Skeletal muscle tissue (tissue), 4 donors: ENCODE measurements around the gene PIGL. TPM values are rescaled to one million over a fixed set of nuclear protein-coding genes. Genes with fewer than 3 reads are reported as not detected.
A peak's percentile ranks its signal among the peaks of the same experiment; 100 is the strongest.

Source experiments
- H3K27ac ChIP-seq: one replicate; pipeline ENCODE4 v1.7.0; 2013; ENCODE audit warnings: mild to moderate bottlenecking, low read depth, low read length, inconsistent platforms
- H3K27me3 ChIP-seq, 3 donors: one replicate each; pipeline ENCODE4 v1.7.0; 2013; ENCODE audit warnings: low read length in 3 of 3; ENCODE audit not compliant: control insufficient read depth in 3 of 3, insufficient read depth in 3 of 3
- H3K36me3 ChIP-seq, 3 donors: one replicate each; pipeline ENCODE4 v1.7.0; 2013; ENCODE audit warnings: low read length in 3 of 3; ENCODE audit not compliant: control insufficient read depth in 3 of 3, insufficient read depth in 3 of 3
- H3K4me1 ChIP-seq, 3 donors: one replicate each; pipeline ENCODE4 v1.7.0; 2013; ENCODE audit warnings: low read length in 3 of 3, mild to moderate bottlenecking in 3 of 3; ENCODE audit not compliant: control insufficient read depth in 3 of 3, insufficient read depth in 3 of 3
- H3K4me3 ChIP-seq, 3 donors: one replicate each; pipeline ENCODE4 v1.7.0; 2013; ENCODE audit warnings: low read length in 3 of 3
- H3K9ac ChIP-seq, 3 donors: one replicate each; pipeline ENCODE4 v1.7.0; 2013; ENCODE audit warnings: low read length in 3 of 3, mild to moderate bottlenecking in 3 of 3, moderate library complexity in 2 of 3, low read depth in 1 of 3
- H3K9me3 ChIP-seq, 3 donors: one replicate each; pipeline ENCODE4 v1.7.0; 2013; ENCODE audit warnings: low read length in 3 of 3; ENCODE audit not compliant: control insufficient read depth in 3 of 3
- total RNA-seq: library from RNA; depleted of rRNA; stranded (reverse); fragments of >200 nt; gene quantifications from one replicate; pipeline ENCODE4 v1.2.3, GENCODE V29; 2014
- donor health status: Osteomylitis.

The PIGL gene
- total RNA-seq, 1 donor from 2014 or later = 12.5 TPM

DNA sequence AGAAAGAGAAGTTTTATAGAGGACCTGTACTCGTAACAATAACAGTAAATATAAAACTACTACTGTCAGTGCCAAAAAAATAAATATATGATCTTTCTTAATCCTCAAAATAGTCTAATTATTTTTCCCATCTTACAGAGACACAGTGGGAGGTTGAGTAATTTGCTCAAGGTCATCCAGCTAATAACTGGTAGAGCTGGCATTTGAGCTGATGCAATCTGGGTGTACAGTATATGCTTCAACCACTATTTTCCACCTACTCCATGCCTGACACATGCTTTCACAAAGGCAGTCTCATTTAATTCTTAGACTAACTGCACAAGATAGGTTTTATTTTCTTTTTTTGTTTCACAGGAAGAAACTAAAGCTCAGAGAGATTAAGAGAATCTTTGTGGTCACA lies 33.6 kb downstream of the PIGL start:
- H3K9ac ChIP-seq = no peak overlapping the region
- H3K36me3 ChIP-seq = peaks cover 0 to 2% (median 0%) of the 10 kb centered on the region in 3 donors
- peaks cover 5 to 7% (median 6%) of the 10 kb centered on the region in 3 donors for H3K4me1 ChIP-seq
- H3K9me3 ChIP-seq = no peaks in the 10 kb centered on the region
- no peak overlapping the region for H3K4me3 ChIP-seq
- no peak overlapping the region for H3K27ac ChIP-seq
- no peaks in the 10 kb centered on the region for H3K27me3 ChIP-seq

DNA sequence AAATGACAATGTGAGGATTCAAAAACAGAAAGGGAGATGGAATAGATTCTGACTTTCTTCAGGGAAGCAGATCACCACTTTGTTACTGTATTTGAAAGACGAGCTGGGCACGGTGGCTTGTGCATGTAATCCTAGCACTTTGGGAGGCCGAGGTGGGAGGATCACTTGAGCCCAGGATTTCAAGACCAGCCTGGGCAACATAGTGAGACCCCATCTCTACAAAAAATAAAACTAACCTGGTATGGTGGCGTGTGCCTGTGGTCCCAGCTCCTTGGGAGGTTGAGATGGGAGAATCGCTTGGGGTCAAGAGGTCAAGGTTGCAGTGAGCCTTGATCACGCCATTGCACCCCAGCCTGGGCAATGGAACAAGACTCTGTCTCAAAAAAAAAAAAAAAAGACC lies 34.0 kb downstream of the PIGL start:
- H3K9me3 ChIP-seq = no peaks in the 10 kb centered on the region
- H3K27ac ChIP-seq = no peak overlapping the region
- H3K27me3 ChIP-seq = no peaks in the 10 kb centered on the region
- peaks cover 9 to 12% (median 10%) of the 10 kb centered on the region in 3 donors for H3K4me1 ChIP-seq
- H3K4me3 ChIP-seq = no peak overlapping the region
- H3K36me3 ChIP-seq = peaks cover 0 to 2% (median 0%) of the 10 kb centered on the region in 3 donors
- no peak overlapping the region for H3K9ac ChIP-seq

DNA sequence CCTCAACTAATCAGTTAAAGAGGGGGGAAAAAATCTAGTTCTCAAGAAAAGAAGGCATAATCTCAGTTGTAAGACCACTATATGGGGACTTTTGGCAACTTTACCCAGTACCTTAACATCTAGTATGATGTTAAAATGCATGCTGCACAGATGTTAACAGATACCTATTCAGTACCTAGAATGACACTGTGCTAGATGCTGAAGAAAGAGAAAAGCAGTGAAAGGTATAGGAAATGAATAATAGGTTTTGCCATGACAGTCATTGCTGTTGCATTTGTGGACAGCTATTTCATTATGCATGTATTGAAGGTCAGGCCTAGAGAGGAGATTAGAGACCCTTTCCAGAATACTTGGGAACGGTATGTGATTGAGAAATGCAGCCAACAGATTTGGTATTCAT lies 34.5 kb downstream of the PIGL start:
- Histone ChIP-seq H3K4me3 (no peak overlapping the region), H3K9ac (no peak overlapping the region), H3K9me3 (no peaks in the 10 kb centered on the region), H3K4me1 (peaks cover 14 to 17% (median 14%) of the 10 kb centered on the region in 3 donors), H3K27me3 (no peaks in the 10 kb centered on the region), H3K27ac (no peak overlapping the region), H3K36me3 (peaks cover 0 to 2% (median 0%) of the 10 kb centered on the region in 3 donors)

DNA sequence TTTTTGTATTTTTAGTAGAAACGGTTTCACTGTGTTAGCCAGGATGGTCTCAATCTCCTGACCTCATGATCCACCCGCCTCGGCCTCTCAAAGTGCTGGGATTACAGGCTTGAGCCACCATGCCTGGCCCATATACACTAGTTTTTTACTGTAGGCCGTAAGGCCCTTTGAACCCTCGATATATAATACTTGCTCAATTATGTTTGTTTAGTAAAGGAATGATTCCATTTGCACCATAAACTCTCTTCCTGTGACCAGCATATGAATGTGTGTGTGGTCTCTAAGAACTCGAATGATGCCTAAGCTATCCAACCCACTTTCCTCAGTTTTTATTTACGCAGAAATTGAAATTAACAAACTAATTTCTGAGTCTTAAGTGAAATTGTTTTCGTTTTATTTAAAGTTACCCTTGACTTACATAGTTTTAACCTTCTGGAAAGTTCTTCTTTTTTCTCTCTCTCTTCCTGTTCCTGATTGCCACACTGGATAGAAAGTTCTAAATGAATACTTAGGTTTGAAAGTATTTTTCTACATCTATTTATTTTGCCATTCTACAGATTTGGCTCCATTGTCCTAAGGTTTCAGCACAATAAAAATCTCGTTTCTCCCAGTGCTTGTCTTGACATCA lies 37.9 kb downstream of the PIGL start:
- H3K27me3 ChIP-seq = no peaks in the 10 kb centered on the region
- peaks cover 23% of the 10 kb centered on the region in 3 donors for H3K4me1 ChIP-seq
- H3K27ac ChIP-seq = peak overlapping the region; percentile 51
- H3K36me3 ChIP-seq = no peaks in the 10 kb centered on the region
- H3K9ac ChIP-seq = peak overlapping the region in 2 of 3 donors; percentile 46 to 80
- no peak overlapping the region for H3K4me3 ChIP-seq
- H3K9me3 ChIP-seq = no peaks in the 10 kb centered on the region

DNA sequence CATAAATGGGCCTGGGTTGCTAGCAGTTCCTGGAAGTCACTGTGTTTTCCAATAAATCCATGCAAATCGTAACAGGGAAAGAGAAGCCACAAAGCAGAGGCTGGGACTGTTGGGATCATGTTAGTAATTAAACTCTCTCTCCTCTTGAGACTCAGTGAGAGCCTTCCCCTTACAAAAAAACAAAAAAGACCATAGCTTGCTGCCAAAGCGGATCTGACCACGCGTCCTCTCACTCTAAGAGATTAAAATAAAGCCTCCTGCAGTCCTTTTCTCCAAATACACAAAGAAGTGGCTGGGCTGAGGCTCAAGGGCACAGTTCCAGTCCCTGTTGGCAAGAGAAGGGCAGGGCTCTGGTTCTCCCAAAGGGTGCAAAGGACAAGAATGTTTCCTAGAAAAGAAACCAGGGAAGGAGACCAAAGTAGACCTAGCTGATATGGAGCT lies 38.5 kb downstream of the PIGL start:
- peak overlapping the region; percentile 22 to 61 (median 57) for H3K4me3 ChIP-seq
- no peaks in the 10 kb centered on the region for H3K27me3 ChIP-seq
- H3K4me1 ChIP-seq = peaks cover 28 to 29% (median 29%) of the 10 kb centered on the region in 3 donors
- H3K36me3 ChIP-seq = no peaks in the 10 kb centered on the region
- H3K9me3 ChIP-seq = no peaks in the 10 kb centered on the region
- H3K9ac ChIP-seq = peak overlapping the region; percentile 32 to 80 (median 46)
- H3K27ac ChIP-seq = peak overlapping the region; percentile 51

DNA sequence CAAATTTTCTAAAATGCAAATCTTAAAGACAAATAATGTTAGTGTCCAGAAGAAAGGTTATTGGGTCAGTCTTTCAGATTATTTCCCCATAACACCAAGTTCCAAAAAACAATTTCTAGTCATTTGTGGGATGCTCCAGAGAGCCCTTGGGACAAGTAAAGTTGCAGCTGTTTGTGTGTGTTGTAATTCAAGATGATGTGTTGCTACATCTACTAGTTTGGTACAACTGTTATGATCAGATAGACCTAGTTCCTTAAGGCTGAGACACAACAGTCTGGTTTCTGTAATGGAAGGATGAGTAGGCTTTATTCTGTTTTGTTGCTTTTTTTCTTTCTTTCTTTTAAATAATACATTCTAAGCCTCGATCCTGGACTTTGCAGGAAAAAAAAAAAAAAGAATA lies 41.9 kb downstream of the PIGL start:
- no peak overlapping the region for H3K9ac ChIP-seq
- H3K36me3 ChIP-seq = no peaks in the 10 kb centered on the region
- H3K27me3 ChIP-seq = no peaks in the 10 kb centered on the region
- no peak overlapping the region for H3K27ac ChIP-seq
- no peaks in the 10 kb centered on the region for H3K9me3 ChIP-seq
- H3K4me3 ChIP-seq = no peak overlapping the region
- peaks cover 31 to 34% (median 33%) of the 10 kb centered on the region in 3 donors for H3K4me1 ChIP-seq

DNA sequence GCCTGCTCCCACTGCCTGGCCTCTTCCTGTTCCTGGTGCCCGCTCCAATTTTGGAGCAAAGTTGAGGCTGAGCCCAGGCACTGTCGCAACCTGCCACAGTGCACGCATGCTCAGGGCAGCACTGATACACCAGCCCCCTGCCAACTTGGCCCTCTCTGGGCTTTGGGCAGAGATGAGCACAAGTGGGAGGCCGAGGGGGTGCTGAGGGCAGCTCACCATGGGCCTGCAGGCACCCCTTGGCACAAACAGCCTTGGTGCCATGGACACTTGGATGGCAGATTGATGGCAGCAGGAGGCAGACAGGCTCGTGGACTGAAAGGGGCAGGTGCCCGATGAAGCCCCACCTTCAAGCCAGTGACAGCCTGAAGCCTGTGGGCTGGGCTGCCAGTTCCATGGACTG lies 42.9 kb downstream of the PIGL start:
- peak overlapping the region in 2 of 3 donors; percentile 51 to 58 for H3K4me3 ChIP-seq

DNA sequence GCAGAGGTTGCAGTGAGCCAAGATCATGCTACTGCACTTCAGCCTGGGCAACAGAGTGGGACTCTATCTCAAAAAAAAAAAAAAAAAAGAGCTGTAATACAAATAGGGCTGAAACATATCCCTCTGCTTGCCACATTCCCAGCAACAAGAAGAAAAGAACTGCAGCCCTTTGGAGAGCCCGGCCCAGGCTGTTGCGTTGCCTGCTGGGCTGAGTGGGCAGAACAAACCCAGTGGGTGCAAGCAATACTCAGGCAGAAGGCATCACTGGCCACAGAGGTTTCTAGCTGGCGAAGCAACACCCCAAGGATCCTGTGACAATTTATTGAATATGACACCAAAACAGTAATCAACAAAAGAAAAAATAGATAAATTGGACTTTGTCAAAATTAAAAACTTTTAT lies 44.0 kb downstream of the PIGL start:
- no peaks in the 10 kb centered on the region for H3K9me3 ChIP-seq
- no peak overlapping the region for H3K4me3 ChIP-seq
- no peaks in the 10 kb centered on the region for H3K36me3 ChIP-seq
- H3K4me1 ChIP-seq = peaks cover 21 to 26% (median 21%) of the 10 kb centered on the region in 3 donors
- no peak overlapping the region for H3K27ac ChIP-seq
- no peaks in the 10 kb centered on the region for H3K27me3 ChIP-seq
- H3K9ac ChIP-seq = no peak overlapping the region

More for the DNA sequence above, 42.9 kb downstream of the PIGL start:
- Histone ChIP-seq H3K36me3 (no peaks in the 10 kb centered on the region), H3K9ac (peak overlapping the region in 1 of 3 donors; percentile 68), H3K4me1 (peaks cover 31 to 34% (median 32%) of the 10 kb centered on the region in 3 donors), H3K27me3 (no peaks in the 10 kb centered on the region), H3K9me3 (no peaks in the 10 kb centered on the region), H3K27ac (peak overlapping the region; percentile 56)

DNA sequence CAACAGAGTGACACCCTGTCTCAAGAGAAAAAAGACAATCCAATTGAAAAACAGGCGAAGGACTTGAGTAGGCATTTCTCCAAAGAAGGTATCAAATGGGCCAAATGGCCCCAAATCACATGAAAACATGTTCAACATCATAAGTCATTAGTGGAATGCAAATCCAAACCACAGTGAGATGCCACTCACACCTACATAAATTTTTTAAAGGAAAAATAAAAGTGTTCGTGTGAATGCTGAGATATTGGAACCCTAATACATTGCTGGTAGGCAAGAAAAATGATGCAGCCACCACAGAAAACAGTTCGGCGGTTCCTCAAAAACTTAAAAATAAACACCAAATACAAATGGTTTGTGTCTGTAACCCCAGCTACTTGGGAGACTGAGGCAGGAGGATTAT lies 45.2 kb downstream of the PIGL start:
- H3K36me3 ChIP-seq = no peaks in the 10 kb centered on the region
- no peaks in the 10 kb centered on the region for H3K9me3 ChIP-seq
- no peak overlapping the region for H3K9ac ChIP-seq
- peaks cover 12 to 16% (median 14%) of the 10 kb centered on the region in 3 donors for H3K4me1 ChIP-seq
- H3K4me3 ChIP-seq = no peak overlapping the region
- H3K27ac ChIP-seq = no peak overlapping the region
- H3K27me3 ChIP-seq = no peaks in the 10 kb centered on the region

DNA sequence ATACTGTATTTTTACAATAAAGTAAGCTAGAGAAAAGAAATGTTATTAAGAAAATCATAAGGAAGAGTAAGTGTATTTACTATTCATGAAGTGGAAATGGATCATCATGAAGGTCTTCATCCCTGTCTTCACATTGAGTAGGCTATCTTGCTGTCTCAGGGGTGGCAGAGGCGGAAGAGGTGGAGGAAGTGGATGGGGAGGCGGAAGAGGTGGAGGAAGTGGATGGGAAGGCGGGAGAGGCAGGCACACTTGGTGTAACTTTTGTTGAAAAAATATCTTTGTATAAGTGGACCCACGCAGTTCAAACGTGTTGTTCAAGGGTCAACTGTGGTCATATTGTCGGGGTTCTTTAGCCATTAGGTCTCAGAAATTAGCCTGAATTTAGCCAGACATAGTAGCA lies 50.2 kb downstream of the PIGL start:
- H3K9ac ChIP-seq = no peak overlapping the region
- H3K36me3 ChIP-seq = no peaks in the 10 kb centered on the region
- no peak overlapping the region for H3K27ac ChIP-seq
- H3K4me1 ChIP-seq = no peaks in the 10 kb centered on the region
- H3K27me3 ChIP-seq = no peaks in the 10 kb centered on the region
- H3K9me3 ChIP-seq = no peaks in the 10 kb centered on the region
- H3K4me3 ChIP-seq = no peak overlapping the region
